GM23338 (cell line): ENCODE data around the gene UGP2. TPM values are rescaled to one million over a fixed set of nuclear protein-coding genes. Genes with fewer than 3 reads are reported as not detected.

Experiments used
- ATAC-seq: fragments of 200-7000 bp; cut with Tn5 transposase; 3 replicates; pipeline ENCODE4 v1.9.1; 2020
- DNase-seq: peaks from one replicate; pipeline ENCODE4 v3.0.0-alpha.2; 2015; ENCODE audit warnings: low spot score
- H2AFZ ChIP-seq: fragments of 200-600 bp; sonication (generic); 2 replicates; pipeline ENCODE4 v1.8.0; 2016; ENCODE audit warnings: antibody characterized with exemption, mild to moderate bottlenecking, moderate library complexity
- H3F3A ChIP-seq: fragments of 200-600 bp; sonication (generic); replicated peaks from 2 replicates; pipeline ENCODE4 v1.8.0; 2017; ENCODE audit warnings: antibody characterized with exemption, mixed run types, low read depth
- H3K27ac ChIP-seq: fragments of 200-600 bp; sonication (generic); 2 replicates; pipeline ENCODE4 v1.6.1; 2016; ENCODE audit warnings: low read depth
- H3K27me3 ChIP-seq: fragments of 200-600 bp; sonication (generic); 2 replicates; pipeline ENCODE4 v1.8.0; 2016; ENCODE audit warnings: mild to moderate bottlenecking, mixed run types, moderate library complexity; ENCODE audit not compliant: insufficient read depth
- H3K36me3 ChIP-seq: fragments of 200-600 bp; sonication (generic); 2 replicates; pipeline ENCODE4 v1.8.0; 2016; ENCODE audit warnings: mild to moderate bottlenecking; ENCODE audit not compliant: insufficient read depth
- H3K4me1 ChIP-seq: fragments of 200-600 bp; sonication (generic); 2 replicates; pipeline ENCODE4 v1.8.0; 2016; ENCODE audit warnings: mild to moderate bottlenecking, moderate library complexity; ENCODE audit not compliant: insufficient read depth
- H3K4me2 ChIP-seq: fragments of 200-600 bp; sonication (generic); 2 replicates; pipeline ENCODE4 v1.7.1; 2017; ENCODE audit warnings: mixed run types
- H3K4me3 ChIP-seq: fragments of 200-600 bp; sonication (generic); 2 replicates; pipeline ENCODE4 v1.6.1; 2016; ENCODE audit warnings: mixed run types
- H3K79me2 ChIP-seq: fragments of 200-600 bp; sonication (generic); replicated peaks from 2 replicates; pipeline ENCODE4 v1.8.0; 2017; ENCODE audit warnings: mild to moderate bottlenecking; ENCODE audit not compliant: insufficient read depth
- H3K9me2 ChIP-seq: fragments of 200-600 bp; sonication (generic); 2 replicates; pipeline ENCODE4 v1.8.0; 2017; ENCODE audit not compliant: insufficient read depth
- H4K20me1 ChIP-seq: fragments of 200-600 bp; sonication (generic); replicated peaks from 2 replicates; pipeline ENCODE4 v1.8.0; 2017; ENCODE audit warnings: mild to moderate bottlenecking; ENCODE audit not compliant: insufficient read depth
- H3K27ac Mint-ChIP-seq: 2 replicates; pipeline ENCODE4 v1.8.0; 2020; ENCODE audit warnings: inconsistent platforms, mild to moderate bottlenecking, moderate library complexity, mixed read lengths
- H3K27me3 Mint-ChIP-seq: 3 replicates; pipeline ENCODE4 v1.8.0; 2022; ENCODE audit warnings: low read depth, mild to moderate bottlenecking, moderate library complexity, mixed read lengths, inconsistent platforms; ENCODE audit not compliant: insufficient read depth, poor library complexity
- H3K36me3 Mint-ChIP-seq: 3 replicates; pipeline ENCODE4 v1.8.0; 2021; ENCODE audit warnings: low read depth, mild to moderate bottlenecking, inconsistent platforms, moderate library complexity, mixed read lengths
- H3K4me1 Mint-ChIP-seq: 3 replicates; pipeline ENCODE4 v1.8.0; 2020; ENCODE audit warnings: mild to moderate bottlenecking, inconsistent platforms, mixed read lengths
- H3K4me3 Mint-ChIP-seq: 3 replicates; pipeline ENCODE4 v1.8.0; 2021; ENCODE audit warnings: moderate library complexity, mild to moderate bottlenecking, inconsistent platforms, mixed read lengths
- H3K9me3 Mint-ChIP-seq: 3 replicates; pipeline ENCODE4 v1.8.0; 2020; ENCODE audit warnings: moderate library complexity, mild to moderate bottlenecking, inconsistent platforms, mixed read lengths
- CREB1 ChIP-seq: fragments of 250-450 bp; sonication (Bioruptor Pico); IDR thresholded peaks from 2 replicates; pipeline ENCODE4 v1.5.0; 2020; ENCODE audit warnings: low read depth, mild to moderate bottlenecking, moderate library complexity
- CTCF ChIP-seq, 2 experiments: fragments of 200-600 bp in 1 of 2; sonication (generic) in 1 of 2; conservative IDR thresholded peaks; 2 replicates each; pipeline versions ENCODE4 v1.5.1 to v1.6.1; 2016 to 2017; ENCODE audit warnings: antibody characterized with exemption in 2 of 2, low read depth in 2 of 2, mild to moderate bottlenecking in 2 of 2, moderate library complexity in 1 of 2
- EZH2 ChIP-seq: fragments of 200-600 bp; sonication (generic); IDR thresholded peaks from one replicate; pipeline ENCODE4 v1.8.0; 2017; ENCODE audit warnings: antibody characterized with exemption, mild to moderate bottlenecking, low read depth; ENCODE audit not compliant: unreplicated experiment
- EZH2phosphoT487 ChIP-seq: fragments of 200-600 bp; sonication (generic); IDR thresholded peaks from one replicate; pipeline ENCODE4 v1.8.1; 2018; ENCODE audit warnings: antibody characterized with exemption; ENCODE audit not compliant: unreplicated experiment
- JUNB ChIP-seq: IDR thresholded peaks from one replicate; pipeline ENCODE4 v1.6.1; 2016; ENCODE audit warnings: antibody characterized with exemption; ENCODE audit not compliant: unreplicated experiment
- NANOG ChIP-seq: IDR thresholded peaks from 2 replicates; pipeline ENCODE4 v1.6.1; 2016; ENCODE audit warnings: antibody characterized with exemption, borderline replicate concordance
- POLR2AphosphoS5 ChIP-seq: IDR thresholded peaks from 2 replicates; pipeline ENCODE4 v1.6.1; 2016; ENCODE audit warnings: antibody characterized with exemption, low read depth
- STAT1 ChIP-seq: IDR thresholded peaks from one replicate; pipeline ENCODE4 v1.6.1; 2016; ENCODE audit warnings: antibody characterized with exemption; ENCODE audit not compliant: unreplicated experiment
- ZNF114 ChIP-seq: fragments of 250-450 bp; sonication (Bioruptor Pico); IDR thresholded peaks from 2 replicates; pipeline ENCODE4 v1.5.0; 2020; ENCODE audit warnings: mild to moderate bottlenecking, moderate library complexity
- ZNF331 ChIP-seq: fragments of 250-450 bp; sonication (Bioruptor Pico); IDR thresholded peaks from 2 replicates; pipeline ENCODE4 v1.5.0; 2020; ENCODE audit warnings: low read depth, mild to moderate bottlenecking, moderate library complexity
- ZNF462 ChIP-seq: fragments of 250-450 bp; sonication (Bioruptor Pico); IDR thresholded peaks from 2 replicates; pipeline ENCODE4 v1.5.0; 2020; ENCODE audit warnings: mild to moderate bottlenecking, moderate library complexity
- polyA plus RNA-seq: library from polyadenylated mRNA; unstranded; fragments of >200 nt; fragmentation: Nextera tagmentation; extraction: Ambion mirVana; gene quantifications from 2 replicates; pipeline ENCODE4 v1.2.1, GENCODE V29; 2016
- total RNA-seq: library from RNA; depleted of rRNA; stranded (reverse); fragments of >200 nt; shearing (Covaris generic); gene quantifications from 2 replicates; pipeline ENCODE4 v1.2.3, GENCODE V29; 2014
- TF ChIP-seq, protein P1 (sequence below): IDR thresholded peaks from 2 replicates; pipeline ENCODE4 v1.6.1; 2016; ENCODE audit warnings: antibody characterized with exemption
- TF ChIP-seq, protein P2 (sequence below): IDR thresholded peaks from one replicate; pipeline ENCODE4 v1.6.1; 2018; ENCODE audit warnings: antibody characterized with exemption; ENCODE audit not compliant: unreplicated experiment

The UGP2 gene
- total and polyA plus RNA-seq, 2 experiments from 2014 or later: 744 to 943 TPM

- Mint-ChIP-seq H3K9me3 (no peaks in the 10 kb centered on the region), H3K27ac (peak overlapping the region; percentile 46), H3K36me3 (peaks cover 76% of the 10 kb centered on the region), H3K27me3 (no peaks in the 10 kb centered on the region), H3K4me1 (peaks cover 66% of the 10 kb centered on the region), H3K4me3 (no peak overlapping the region)
- no peak overlapping the region for H2AFZ ChIP-seq
- peak overlapping the region; percentile 56; the same call in 1 of the 2 replicates for H3K4me2 ChIP-seq
- H3K27me3 ChIP-seq: no peaks in the 10 kb centered on the region
- ATAC-seq (no peak), DNase-seq (no peak)
- peaks cover 98% of the 10 kb centered on the region for H3K79me2 ChIP-seq
- H3K27ac ChIP-seq: peak overlapping the region; percentile 98
- no peaks in the 10 kb centered on the region for H3K9me2 ChIP-seq
- peaks cover 55% of the 10 kb centered on the region for H3K4me1 ChIP-seq
- H3K36me3 ChIP-seq: peaks cover 40% of the 10 kb centered on the region
- H4K20me1 ChIP-seq: peaks cover 18% of the 10 kb centered on the region
- H3K4me3 ChIP-seq: 0 out of 2 replicates have a peak overlapping the region, but pooled peaks have one; percentile 5
- TF ChIP-seq, protein P1, sequence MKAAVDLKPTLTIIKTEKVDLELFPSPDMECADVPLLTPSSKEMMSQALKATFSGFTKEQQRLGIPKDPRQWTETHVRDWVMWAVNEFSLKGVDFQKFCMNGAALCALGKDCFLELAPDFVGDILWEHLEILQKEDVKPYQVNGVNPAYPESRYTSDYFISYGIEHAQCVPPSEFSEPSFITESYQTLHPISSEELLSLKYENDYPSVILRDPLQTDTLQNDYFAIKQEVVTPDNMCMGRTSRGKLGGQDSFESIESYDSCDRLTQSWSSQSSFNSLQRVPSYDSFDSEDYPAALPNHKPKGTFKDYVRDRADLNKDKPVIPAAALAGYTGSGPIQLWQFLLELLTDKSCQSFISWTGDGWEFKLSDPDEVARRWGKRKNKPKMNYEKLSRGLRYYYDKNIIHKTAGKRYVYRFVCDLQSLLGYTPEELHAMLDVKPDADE: no peak
- no peak for TF ChIP-seq EZH2
- TF ChIP-seq POLR2AphosphoS5: no peak
- no peak for TF ChIP-seq EZH2phosphoT487
- TF ChIP-seq ZNF331 (CRISPR knock-in tag): no peak
- no peak for TF ChIP-seq ZNF114 (CRISPR knock-in tag)
- TF ChIP-seq CTCF (conservative IDR thresholded peaks at IDR 0.05; ENCODE audit: low read depth in 2 of 2): no peak
- TF ChIP-seq CREB1 (CRISPR knock-in tag): no peak
- TF ChIP-seq, protein P2, sequence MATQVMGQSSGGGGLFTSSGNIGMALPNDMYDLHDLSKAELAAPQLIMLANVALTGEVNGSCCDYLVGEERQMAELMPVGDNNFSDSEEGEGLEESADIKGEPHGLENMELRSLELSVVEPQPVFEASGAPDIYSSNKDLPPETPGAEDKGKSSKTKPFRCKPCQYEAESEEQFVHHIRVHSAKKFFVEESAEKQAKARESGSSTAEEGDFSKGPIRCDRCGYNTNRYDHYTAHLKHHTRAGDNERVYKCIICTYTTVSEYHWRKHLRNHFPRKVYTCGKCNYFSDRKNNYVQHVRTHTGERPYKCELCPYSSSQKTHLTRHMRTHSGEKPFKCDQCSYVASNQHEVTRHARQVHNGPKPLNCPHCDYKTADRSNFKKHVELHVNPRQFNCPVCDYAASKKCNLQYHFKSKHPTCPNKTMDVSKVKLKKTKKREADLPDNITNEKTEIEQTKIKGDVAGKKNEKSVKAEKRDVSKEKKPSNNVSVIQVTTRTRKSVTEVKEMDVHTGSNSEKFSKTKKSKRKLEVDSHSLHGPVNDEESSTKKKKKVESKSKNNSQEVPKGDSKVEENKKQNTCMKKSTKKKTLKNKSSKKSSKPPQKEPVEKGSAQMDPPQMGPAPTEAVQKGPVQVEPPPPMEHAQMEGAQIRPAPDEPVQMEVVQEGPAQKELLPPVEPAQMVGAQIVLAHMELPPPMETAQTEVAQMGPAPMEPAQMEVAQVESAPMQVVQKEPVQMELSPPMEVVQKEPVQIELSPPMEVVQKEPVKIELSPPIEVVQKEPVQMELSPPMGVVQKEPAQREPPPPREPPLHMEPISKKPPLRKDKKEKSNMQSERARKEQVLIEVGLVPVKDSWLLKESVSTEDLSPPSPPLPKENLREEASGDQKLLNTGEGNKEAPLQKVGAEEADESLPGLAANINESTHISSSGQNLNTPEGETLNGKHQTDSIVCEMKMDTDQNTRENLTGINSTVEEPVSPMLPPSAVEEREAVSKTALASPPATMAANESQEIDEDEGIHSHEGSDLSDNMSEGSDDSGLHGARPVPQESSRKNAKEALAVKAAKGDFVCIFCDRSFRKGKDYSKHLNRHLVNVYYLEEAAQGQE: no peak
- no peak for TF ChIP-seq JUNB
- no peak for TF ChIP-seq STAT1
- no peak for TF ChIP-seq NANOG
- TF ChIP-seq ZNF462: no peak
- H3F3A ChIP-seq: no peaks in the 10 kb centered on the region
Observed at GRCh38 chr2:63855418-63856302, 14.0 kb downstream of the UGP2 start.
